Hematopoietic multipotent progenitor cell treated with erythropoietin and hydrocortisone succinate and interleukin-3 and kit ligand, for 15 days (in vitro differentiated cells): ENCODE results near the gene OR56A1.
"Not testable (repeated sequence)": the region's sequence is repeated elsewhere in the genome, so short reads cannot be mapped to it uniquely, and the experiment has no call there.

Experiments used
- DNase-seq: peaks from one replicate; pipeline ENCODE4 v3.0.0-alpha.2; 2015; ENCODE audit warnings: low spot score

Gene OR56A1, protein sequence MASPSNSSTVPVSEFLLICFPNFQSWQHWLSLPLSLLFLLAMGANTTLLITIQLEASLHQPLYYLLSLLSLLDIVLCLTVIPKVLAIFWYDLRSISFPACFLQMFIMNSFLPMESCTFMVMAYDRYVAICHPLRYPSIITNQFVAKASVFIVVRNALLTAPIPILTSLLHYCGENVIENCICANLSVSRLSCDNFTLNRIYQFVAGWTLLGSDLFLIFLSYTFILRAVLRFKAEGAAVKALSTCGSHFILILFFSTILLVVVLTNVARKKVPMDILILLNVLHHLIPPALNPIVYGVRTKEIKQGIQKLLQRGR

DNA sequence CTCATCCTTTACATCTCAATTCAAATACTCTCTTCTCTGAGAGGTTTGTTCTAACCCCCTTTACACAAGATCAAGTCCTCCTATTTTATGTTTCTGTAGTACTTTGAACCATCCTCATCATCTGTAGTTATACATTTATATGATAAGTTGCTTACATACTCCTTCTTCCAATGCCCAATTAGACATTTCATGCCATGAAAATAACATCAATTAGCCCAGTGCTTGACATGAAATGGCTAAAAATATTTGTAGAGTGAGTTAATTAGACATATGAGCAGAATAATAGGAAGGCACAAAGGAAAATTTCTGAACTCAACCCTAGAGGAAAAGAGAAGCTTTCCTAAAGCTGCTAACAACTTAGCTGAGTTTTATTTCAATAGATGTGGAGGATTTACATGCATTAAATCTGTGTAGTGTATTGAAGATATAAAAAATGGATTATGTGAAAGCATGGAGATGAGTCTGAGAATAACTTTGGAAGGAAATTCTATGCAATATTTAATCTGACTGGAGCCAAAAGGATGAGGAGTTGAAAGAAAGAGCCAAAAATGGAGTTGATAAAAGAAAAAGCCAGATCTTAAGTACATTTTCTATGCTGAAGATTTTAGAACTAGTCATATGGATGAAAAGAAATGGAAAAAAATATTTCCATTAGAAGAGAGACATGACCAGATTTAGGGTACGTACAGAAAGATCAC lies at the start of gene OR56A1:
Gene OR56A1, minus strand, starts transcription at position 51 of the 698 bp plus-strand sequence. CDS start 3,066 bp downstream, outside the sequence.
- no peak for DNase-seq

DNA sequence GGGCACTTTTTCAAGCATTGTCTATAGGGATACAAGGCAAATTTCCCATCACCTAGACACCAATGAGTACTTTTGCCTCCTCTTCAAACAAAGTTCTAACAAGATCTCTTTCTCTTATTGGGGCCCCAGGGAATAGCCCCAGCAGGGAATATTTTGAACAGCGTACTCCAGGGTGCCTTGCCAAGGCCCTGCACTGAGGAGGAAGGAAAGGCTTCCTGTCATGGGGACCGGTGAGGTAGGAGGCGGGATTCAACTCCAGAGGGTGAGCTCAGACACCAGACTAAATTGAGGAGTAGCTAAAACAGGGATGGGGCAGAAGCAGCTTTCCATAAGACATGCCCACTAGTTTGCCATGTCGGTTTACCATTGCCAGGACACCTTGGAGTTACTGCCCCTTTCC lies 48.9 kb upstream of the OR56A1 start:
- no peak for DNase-seq

DNA sequence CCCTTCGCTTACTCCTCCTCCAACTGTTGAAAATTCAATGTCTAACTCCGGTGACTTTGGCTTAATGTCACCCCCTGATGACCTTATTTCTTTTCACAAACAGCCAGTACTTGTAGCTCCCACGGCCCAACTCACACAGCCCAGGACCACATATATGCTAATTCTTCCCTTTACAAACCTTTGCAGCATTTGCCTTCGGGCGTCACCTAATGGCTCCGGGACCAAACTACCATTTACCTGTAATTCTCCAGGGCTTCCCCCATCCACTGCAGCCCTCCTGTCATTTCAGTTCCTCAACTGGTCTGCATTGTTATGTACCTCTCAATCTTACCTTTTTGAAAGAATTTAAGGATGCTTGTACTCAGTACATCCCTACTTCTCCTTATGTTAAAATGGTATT lies 47.2 kb upstream of the OR56A1 start:
- DNase-seq: no peak

DNA sequence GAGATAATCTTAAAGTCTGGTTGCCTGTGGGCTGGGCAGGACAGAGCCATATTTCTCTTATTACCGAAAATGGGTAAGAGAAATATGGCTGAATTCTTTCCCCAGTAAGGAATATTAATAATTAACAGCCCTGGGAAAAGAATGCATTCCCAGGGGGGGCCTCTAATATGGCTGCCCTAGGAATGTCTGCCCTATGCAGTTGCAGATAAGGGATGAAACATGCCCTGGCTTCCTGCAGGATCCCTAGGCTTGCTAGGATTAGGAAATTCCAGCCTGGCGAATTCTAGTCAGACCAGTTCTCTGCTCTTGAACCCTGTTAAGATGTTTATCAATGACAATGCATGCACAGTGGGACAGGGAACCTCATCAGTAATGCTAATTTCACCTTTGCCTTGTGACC lies 45.9 kb upstream of the OR56A1 start:
- DNase-seq: not testable (repeated sequence)

DNA sequence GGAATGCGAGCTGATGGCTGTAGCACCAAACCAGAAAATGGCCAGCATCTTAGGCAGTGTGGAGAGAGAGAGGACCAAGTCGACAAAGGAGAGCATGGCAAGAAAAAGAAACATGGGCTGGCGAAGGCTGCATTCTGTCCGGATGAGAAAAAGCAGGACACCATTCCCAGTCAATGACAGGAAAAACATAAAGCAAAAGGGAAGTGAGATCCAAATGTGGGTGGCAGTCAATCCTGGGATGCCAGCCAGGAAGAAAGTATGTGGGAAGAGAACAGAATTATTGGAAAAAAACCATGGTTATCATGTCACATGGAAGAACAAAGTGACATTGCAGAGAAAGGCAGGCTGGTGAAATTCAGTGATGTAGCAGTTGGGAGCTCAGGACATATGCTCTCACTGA lies 36.9 kb upstream of the OR56A1 start:
- no peak for DNase-seq

DNA sequence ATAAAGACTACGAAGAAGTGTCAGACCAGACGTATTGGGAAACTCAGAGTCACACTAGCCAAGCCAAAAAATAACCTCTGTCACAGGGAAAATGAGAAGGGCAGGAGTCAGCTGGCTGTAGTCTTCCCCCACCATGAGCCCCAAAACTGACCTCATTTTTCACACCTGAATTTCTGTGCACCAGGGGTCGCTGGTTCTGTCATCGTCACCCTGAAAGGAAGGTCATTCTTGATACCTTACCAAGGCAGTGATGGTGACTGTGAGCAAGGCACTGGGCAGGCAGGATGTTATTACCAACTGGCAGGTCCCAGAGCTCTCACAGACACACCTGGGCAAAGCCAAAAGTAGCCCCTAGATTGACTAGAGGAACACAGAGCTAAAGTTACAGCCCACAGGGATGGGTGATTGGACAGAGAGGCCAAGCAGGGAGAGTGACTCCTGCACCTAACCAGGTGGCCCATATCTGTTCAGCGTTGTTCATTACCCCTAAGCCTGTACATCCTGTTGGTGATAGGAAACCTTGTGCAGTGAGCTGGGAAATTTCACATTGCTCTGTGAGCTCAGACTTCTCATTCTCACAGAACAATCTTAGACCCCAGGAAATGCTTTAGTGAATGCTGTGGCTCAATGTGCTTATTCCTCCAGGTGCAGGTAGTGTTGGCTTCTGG lies 32.3 kb upstream of the OR56A1 start:
- DNase-seq: no peak

DNA sequence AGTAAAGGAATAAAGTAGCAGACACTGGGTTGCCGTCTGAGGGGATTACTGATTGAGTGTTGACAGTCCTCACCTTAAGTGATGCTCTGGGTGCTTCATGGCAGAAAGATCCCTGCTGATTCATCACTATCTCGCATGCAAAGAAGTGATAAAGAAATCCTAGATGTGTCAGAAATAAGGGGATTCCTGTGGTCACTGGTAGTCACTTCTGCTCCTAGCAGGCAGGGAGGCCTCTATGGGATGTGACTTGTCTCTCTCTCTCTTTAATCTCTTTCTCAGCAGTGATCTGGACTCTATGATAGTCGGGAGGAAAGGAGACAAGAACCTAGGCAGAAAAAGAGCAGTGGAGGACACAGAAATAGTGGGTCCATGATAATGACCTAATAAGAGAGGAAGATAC lies 30.9 kb upstream of the OR56A1 start:
- no peak for DNase-seq

DNA sequence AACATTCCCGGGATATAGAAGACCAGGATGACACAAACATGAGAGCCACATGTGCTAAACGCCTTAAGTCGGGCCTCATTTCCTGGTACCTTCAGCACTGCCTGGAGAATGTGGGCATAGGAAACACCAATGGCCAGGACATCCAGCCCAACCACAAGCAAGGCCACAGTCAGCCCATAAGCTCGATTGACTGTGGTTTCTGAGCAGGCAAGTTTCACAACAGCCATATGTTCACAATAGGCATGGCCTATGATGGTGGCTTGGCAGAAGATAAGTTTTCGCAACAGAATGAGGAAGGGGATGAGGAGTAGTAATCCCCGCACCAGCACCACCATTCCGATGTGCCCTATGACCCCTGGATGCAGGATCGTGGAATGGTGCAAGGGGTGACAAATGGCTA lies 26.9 kb upstream of the OR56A1 start:
- DNase-seq: no peak

DNA sequence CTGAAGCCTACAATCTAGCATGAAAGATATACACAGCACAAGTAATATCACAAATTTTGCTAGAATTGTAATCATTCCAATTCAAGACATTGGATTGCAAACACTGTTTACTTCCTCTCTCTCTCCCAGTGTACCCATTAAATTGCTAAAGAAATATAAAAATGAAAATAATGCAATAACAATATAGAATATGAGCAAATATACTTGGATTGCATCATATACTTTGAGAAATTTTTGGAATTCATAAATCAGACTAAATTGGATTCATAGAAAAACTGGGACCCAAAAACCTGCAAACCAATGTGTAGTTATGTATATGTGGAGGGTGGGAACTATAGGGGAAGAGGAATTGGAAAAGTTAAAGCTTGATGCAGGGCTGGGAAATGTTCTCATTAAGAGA lies 25.0 kb upstream of the OR56A1 start:
- DNase-seq: no peak

DNA sequence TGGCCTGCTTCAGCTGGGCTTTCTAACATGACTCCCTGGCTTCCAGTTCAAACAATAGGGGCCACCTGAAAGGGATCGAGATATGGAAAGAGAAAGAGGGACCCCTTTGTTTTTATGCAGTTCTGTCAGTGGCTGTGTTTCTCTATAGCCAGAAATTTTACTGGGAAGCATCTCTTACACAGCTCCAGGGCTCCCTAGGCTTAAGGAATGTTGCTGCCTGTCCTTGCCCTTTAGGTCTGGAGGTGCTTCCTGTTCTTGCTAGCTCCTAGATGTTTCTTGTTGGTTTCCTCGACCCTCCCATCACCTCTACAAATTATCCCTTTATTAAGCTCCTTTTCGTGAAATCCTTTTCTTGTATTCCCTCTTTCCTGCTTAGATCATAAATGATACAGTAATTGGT lies 21.8 kb upstream of the OR56A1 start:
- DNase-seq: no peak

DNA sequence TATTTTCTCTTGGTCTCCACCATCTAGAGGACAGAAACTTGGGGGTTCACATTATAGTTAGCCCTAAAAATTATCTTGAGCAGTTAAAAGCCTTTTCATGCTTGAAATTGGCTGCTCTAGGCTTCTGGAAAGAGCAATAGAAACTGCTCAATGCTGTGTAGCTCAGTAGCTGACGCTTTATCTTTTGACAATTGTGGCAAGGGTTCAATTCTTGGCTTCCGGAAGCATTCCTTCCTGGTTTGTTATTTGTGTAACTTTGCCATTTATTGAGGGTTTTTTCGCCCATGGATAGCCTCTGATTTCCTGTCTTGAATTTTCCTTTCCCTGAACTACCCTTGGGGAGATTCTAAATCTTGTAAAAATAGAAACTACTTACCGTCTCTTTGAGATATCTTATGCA lies 10.3 kb upstream of the OR56A1 start:
- no peak for DNase-seq

DNA sequence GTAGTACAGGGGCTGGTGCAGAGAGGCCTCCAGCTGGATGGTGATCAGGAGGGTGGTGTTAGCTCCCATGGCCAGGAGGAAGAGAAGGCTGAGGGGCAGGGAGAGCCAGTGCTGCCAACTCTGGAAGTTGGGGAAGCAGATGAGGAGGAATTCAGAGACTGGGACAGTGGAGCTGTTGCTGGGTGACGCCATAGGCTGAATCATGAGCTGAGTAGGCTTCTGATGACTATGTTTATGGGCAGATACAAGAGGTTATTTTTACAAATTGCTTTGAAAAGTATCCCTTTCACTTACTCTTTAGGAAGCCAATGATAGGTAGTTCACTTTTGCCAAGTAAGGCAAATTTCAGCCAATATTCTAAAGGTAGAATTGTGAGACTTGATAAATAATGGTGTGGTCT lies 3.1 kb downstream of the OR56A1 start:
- DNase-seq: no peak

DNA sequence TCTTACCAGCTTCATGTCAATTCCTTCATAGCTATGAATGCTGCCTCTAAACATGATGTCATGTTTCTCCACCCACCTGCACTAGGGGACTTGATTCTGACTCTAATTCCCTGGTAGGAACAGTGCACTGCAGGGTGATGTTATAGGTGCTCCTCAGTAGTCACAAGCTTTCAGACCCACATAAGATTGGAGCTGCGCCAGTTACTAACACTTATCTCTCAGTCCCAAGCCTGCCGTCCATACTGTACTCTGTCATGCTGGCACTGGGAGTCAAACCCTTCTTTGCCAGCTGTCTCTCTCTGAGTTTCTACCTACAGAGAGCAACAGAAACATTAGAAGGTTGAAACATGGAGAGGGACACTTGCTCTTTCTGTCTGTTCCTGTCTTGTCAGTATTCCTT lies 5.5 kb downstream of the OR56A1 start:
- peak; percentile 45 for DNase-seq

DNA sequence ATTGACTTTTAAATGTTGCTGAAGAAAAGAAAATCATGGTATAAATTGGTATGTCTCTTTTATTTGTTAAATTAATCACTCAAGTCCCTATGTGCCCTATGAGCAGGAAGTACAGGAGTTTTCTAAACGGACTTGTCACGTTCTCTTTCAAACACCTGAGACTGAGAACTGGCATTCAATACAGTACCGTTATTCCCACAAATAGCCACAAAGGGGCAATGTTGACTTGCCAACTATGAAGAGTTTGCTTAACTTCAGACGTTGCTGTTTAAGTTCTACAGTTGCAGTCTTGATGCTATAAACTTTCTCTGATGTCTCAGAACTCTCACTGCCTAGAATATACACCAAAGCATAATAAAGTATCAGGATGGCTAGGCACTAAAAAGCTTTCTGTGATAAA lies 7.6 kb downstream of the OR56A1 start:
- DNase-seq: peak; percentile 23

DNA sequence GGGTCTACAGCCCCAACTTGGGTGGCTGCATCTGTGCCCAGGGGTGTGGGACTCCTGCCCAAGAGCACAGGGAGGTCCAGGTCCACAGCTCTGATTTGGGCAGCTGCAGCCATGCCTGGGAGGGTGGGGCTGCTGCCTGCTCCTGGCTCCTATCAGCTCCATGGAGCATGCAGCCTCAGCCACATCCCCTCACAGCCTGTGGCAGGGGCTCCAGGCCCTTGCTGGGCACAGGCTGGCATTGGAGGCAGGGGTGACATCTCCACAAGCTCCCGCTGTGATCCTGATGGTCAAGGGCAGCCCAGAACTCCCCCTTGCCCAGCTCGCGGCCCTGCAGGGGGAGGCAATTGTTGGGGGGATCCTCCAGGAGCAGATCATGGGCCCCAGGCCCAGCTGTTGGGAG lies 17.5 kb downstream of the OR56A1 start:
- DNase-seq: no peak

DNA sequence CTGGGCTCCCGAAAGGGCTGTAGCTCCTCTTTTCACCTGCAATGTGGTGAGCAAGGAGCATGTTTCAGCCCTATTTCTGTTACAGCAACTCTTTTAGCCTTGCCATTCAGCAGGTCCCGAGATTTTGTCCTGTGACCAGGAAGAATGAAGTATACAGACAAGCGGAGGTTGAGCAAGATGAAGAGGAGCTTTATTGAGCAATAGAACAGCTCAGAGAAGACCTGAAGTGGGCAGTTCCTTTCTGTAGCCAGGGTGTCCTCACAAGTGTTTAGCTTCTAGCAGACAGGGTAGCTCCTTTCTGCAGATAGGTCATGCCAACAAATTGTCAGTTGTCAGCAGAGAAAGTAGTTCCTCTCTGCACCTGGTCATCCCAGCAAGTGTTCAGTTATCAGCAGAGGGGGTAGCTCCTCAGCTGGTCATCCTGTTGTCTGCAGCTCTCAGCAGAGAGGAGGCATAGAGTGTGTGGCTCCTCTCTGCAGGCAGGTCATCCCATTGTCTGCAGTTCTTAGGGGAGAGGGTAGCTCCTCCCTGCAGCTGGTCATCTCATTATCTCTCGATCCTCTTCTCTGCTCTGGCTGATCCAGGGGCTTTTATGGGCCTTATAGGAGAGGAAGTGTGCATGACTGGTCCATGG lies 18.4 kb downstream of the OR56A1 start:
- DNase-seq: no peak

DNA sequence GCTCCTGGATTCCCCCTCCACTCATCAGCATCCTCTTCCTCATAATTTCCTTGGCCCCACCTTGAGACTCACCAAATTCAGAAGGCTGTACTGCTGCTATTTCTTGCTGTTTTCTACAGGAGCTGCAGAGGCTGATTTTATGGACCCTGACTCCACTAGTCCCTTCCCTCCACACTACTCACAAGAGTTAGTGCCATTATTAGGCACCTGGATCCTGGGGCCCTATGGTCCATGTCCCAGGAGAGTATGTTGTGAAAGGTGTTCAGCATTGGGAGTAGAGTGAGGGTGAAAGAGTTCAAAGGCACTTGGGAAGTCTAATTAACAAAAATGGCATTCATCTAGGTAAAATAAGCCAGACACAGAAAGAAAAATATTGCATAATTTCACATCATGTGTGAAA lies 23.7 kb downstream of the OR56A1 start, which contains the start of gene OR56A4:
Gene OR56A4, minus strand, starts transcription at position 101 of the 400 bp plus-strand sequence. CDS start 3,954 bp downstream, outside the sequence.
- DNase-seq: no peak

DNA sequence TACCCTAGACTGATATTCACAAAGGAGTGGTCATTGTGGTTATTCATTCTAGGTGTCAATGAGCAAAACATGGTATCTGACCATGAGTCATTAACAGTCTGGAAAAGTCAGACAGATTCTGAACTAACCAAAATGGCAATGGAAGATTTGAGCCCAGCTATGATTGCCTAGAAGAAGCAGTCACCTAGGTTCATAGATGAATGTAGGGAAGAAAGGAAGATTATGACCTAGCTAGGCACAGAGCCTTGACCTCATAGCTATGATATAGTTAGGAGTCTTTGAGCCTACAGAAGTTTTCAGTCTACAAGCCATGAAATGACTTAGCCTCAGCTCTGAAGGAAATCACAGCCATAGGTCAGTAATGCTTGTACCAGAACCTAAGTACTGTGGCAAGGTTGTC lies 24.2 kb downstream of the OR56A1 start:
- no peak for DNase-seq

DNA sequence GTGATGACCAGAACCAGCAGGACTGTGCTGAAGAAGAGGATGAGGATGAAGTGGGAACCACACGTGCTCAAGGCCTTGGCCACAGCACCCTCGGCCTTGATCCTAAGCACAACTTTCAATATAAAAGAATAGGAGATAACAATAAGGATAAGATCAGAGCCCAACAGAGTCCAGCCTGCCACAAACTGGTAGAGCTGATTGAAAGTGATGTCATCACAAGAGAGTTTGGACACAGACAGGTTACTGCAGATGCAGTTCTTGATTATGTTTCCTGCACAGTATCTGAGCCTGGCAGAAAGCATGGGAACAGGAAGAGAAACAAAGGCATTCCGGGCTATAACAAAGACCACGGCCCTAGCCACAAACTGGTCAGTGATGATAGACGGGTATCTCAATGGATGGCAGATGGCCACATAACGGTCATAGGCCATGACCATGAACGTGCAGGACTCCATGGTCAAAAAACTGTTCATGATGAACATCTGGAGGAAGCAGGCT lies 28.3 kb downstream of the OR56A1 start:
- no peak for DNase-seq

DNA sequence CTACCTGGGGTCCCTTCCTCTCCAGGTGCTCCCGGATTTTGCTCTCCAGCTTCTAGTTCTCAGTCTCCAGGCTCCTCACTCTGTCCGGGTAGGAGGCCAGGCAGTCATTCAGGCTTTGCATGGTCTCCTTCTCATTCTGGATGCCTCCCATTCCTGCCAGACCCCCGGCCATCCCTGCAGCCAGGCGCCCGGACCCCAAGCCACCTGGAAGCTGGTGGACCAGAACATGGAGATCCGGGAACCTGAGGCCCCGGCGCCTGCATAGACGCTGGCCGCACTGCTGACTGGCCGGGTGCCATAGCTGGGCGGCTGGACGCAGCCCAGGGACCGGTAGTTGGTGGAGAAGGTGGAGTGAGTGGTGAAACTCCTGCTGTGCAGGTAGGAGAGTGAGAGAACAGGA lies 35.8 kb downstream of the OR56A1 start:
- no peak for DNase-seq

DNA sequence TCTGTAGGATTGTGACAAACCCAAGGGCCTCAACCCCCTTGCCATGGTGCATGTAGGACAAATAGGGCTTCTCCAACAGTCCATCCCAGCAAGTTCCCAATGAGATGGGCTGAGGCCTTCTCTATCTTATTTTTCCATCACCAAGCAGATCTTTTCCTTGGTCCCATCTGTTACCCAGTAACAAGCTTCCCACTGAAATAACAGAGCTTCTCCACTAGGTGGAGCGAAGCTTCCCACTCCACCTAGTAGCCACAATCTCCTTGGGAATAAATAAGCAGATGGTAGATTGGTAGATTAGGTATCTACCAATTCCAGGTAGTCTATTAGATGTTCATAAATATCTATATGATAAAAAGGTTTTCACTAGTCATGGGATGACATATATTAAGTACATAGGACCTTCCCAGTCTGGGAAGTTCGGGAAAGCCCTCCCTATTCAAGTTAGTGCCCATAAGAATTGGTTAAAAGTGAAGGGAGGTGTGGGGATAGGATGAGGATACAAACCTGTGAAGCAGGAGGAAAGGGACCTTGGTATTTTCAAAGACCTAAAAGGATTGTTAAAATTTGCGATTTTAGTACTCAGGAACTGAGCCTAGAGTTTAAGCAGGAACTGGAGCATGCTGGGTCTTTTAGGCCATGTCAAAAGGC lies 37.8 kb downstream of the OR56A1 start:
- peak; percentile 5 for DNase-seq

DNA sequence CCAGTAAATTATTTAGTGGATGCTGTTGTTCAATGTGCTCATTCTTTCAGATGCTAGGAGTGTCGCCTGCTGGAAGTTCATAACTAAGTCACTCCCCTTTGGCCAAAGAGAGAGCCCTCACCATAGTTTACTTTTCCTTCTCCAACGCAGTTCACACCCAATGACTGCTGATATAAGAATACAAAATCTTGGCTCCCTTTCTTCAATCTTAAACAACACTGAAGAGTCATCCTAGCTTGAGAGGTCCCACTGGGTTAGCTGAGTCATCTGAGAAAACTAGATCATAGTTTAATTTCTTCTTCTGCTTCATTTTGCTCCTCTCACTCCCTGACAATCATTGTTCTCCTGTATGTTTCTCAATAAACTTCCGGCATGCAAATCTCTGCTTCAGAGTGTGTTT lies 38.4 kb downstream of the OR56A1 start:
- no peak for DNase-seq
